IMR-90 (cell line): Measurements from ENCODE around the gene HSPB7. TPM values are rescaled to one million over a fixed set of nuclear protein-coding genes. Genes with fewer than 3 reads are reported as not detected.

ENCODE experiments used
- ATAC-seq: fragments of 200-7000 bp; cut with Tn5 transposase; 2 replicates; pipeline ENCODE4 v1.9.1; 2020; ENCODE audit warnings: low read depth, mild to moderate bottlenecking, moderate library complexity
- BruUV-seq: library from RNA; stranded (reverse); fragments of 400-500 nt; replicated peaks from 2 replicates; lab custom pipeline; 2021; lab: Mats Ljungman, UMichigan
- CTCF ChIA-PET: fragments of 300-600 bp; formaldehyde crosslinking; extraction: SDS; loops from one replicate; lab custom pipeline; 2021; ENCODE audit warnings: antibody characterized with exemption; lab: Yijun Ruan, JAX
- POLR2A ChIA-PET: fragments of 300-600 bp; sonication (Branson Sonifier 250); formaldehyde crosslinking; loops from one replicate; lab custom pipeline; 2022; ENCODE audit warnings: antibody characterized with exemption; ENCODE audit not compliant: unreplicated experiment; lab: Charles Lee
- DNase-seq: peaks from one replicate; pipeline ENCODE4 v3.0.0; 2013
- H2AFZ ChIP-seq: replicated peaks from 2 replicates; pipeline ENCODE3; 2013; ENCODE audit warnings: low read length, mild to moderate bottlenecking; ENCODE audit not compliant: poor library complexity
- H2AK5ac ChIP-seq: 2 replicates; pipeline ENCODE4 v1.6.1; 2013; ENCODE audit warnings: low read depth, low read length, inconsistent platforms
- H2AK9ac ChIP-seq: replicated peaks from 2 replicates; pipeline ENCODE3; 2013; ENCODE audit warnings: mild to moderate bottlenecking, low read depth, low read length, moderate library complexity; ENCODE audit not compliant: poor library complexity
- H2BK120ac ChIP-seq: 2 replicates; pipeline ENCODE4 v1.6.1; 2013; ENCODE audit warnings: low read depth, low read length, inconsistent platforms
- H2BK15ac ChIP-seq: 3 replicates; pipeline ENCODE4 v1.6.1; 2013; ENCODE audit warnings: low read depth, low read length, inconsistent platforms
- H2BK20ac ChIP-seq: 2 replicates; pipeline ENCODE4 v1.6.1; 2013; ENCODE audit warnings: low read depth, mild to moderate bottlenecking, inconsistent platforms, low read length, moderate library complexity
- H2BK5ac ChIP-seq: 2 replicates; pipeline ENCODE4 v1.6.1; 2013; ENCODE audit warnings: mild to moderate bottlenecking, low read depth, low read length, inconsistent platforms; ENCODE audit not compliant: poor library complexity, severe bottlenecking
- H3K14ac ChIP-seq: replicated peaks from 2 replicates; pipeline ENCODE4 v1.6.1; 2013; ENCODE audit warnings: low read depth, low read length, inconsistent platforms
- H3K18ac ChIP-seq: 2 replicates; pipeline ENCODE4 v1.6.1; 2013; ENCODE audit warnings: low read depth, low read length, control low read depth
- H3K23ac ChIP-seq: 2 replicates; pipeline ENCODE4 v1.6.1; 2013; ENCODE audit warnings: low read depth, low read length, inconsistent platforms
- H3K27ac ChIP-seq: 2 replicates; pipeline ENCODE4 v1.5.1; 2013; ENCODE audit warnings: mild to moderate bottlenecking, control low read depth, low read length; ENCODE audit not compliant: insufficient read depth
- H3K27me3 ChIP-seq: 2 replicates; pipeline ENCODE4 v1.6.1; 2013; ENCODE audit warnings: low read length; ENCODE audit not compliant: control insufficient read depth, insufficient read depth
- H3K36me3 ChIP-seq: 2 replicates; pipeline ENCODE4 v1.6.1; 2013; ENCODE audit warnings: low read length, mixed read lengths; ENCODE audit not compliant: control insufficient read depth, insufficient read depth
- H3K4ac ChIP-seq: 2 replicates; pipeline ENCODE4 v1.6.1; 2013; ENCODE audit warnings: low read depth, low read length, inconsistent platforms
- H3K4me1 ChIP-seq: 2 replicates; pipeline ENCODE4 v1.6.1; 2013; ENCODE audit warnings: low read length, mixed read lengths; ENCODE audit not compliant: control insufficient read depth, insufficient read depth
- H3K4me2 ChIP-seq: 2 replicates; pipeline ENCODE4 v1.6.1; 2013; ENCODE audit warnings: low read depth, mild to moderate bottlenecking, control low read depth, low read length, moderate library complexity
- H3K4me3 ChIP-seq: 2 replicates; pipeline ENCODE4 v1.5.1; 2013; ENCODE audit warnings: low read depth, mild to moderate bottlenecking, control low read depth, low read length, moderate library complexity; ENCODE audit not compliant: insufficient read depth
- H3K56ac ChIP-seq: 2 replicates; pipeline ENCODE4 v1.6.1; 2013; ENCODE audit warnings: low read length, inconsistent platforms; ENCODE audit not compliant: insufficient read depth; ENCODE audit errors: extremely low read depth
- H3K79me1 ChIP-seq, 2 experiments: 2 replicates each; pipeline ENCODE4 v1.6.1; 2013; ENCODE audit warnings: low read length in 2 of 2, inconsistent platforms in 1 of 2, low read depth in 1 of 2
- H3K9ac ChIP-seq: 2 replicates; pipeline ENCODE4 v1.6.1; 2013; ENCODE audit warnings: low read depth, low read length, control low read depth
- H3K9me1 ChIP-seq: 2 replicates; pipeline ENCODE4 v1.6.1; 2013; ENCODE audit warnings: low read length, inconsistent platforms; ENCODE audit not compliant: insufficient read depth
- H3K9me3 ChIP-seq: 2 replicates; pipeline ENCODE4 v1.6.1; 2013; ENCODE audit warnings: low read length; ENCODE audit not compliant: control insufficient read depth, insufficient read depth
- H4K20me1 ChIP-seq: 2 replicates; pipeline ENCODE4 v1.6.1; 2013; ENCODE audit warnings: low read length, inconsistent platforms; ENCODE audit not compliant: insufficient read depth
- H4K5ac ChIP-seq: 2 replicates; pipeline ENCODE4 v1.6.1; 2013; ENCODE audit warnings: mild to moderate bottlenecking, low read depth, low read length, control low read depth
- H4K8ac ChIP-seq, 2 experiments: 2 replicates each; pipeline ENCODE4 v1.6.1; 2013; ENCODE audit warnings: low read depth in 2 of 2, low read length in 2 of 2, control low read depth in 1 of 2, inconsistent platforms in 1 of 2
- H4K91ac ChIP-seq: 2 replicates; pipeline ENCODE4 v1.6.1; 2013; ENCODE audit warnings: low read depth, low read length, inconsistent platforms; ENCODE audit not compliant: insufficient read depth
- CEBPB ChIP-seq: IDR thresholded peaks from 2 replicates; pipeline ENCODE4 v1.6.1; 2012; ENCODE audit warnings: low read depth, low read length, improper control_type of control experiment
- CHD1 ChIP-seq: IDR thresholded peaks from 2 replicates; pipeline ENCODE4 v1.6.1; 2012; ENCODE audit warnings: low read depth, low read length, improper control_type of control experiment
- ELK1 ChIP-seq: fragments of 150-350 bp; IDR thresholded peaks from 2 replicates; pipeline ENCODE4 v1.6.1; 2016; ENCODE audit warnings: low read depth, mild to moderate bottlenecking, low read length, moderate library complexity, borderline replicate concordance
- FOS ChIP-seq: fragments of 150-350 bp; IDR thresholded peaks from 2 replicates; pipeline ENCODE4 v1.6.1; 2016; ENCODE audit warnings: low read depth, low read length
- MAFK ChIP-seq: IDR thresholded peaks from 2 replicates; pipeline ENCODE4 v1.6.1; 2012; ENCODE audit warnings: low read depth, low read length, improper control_type of control experiment
- MAZ ChIP-seq: IDR thresholded peaks from 2 replicates; pipeline ENCODE4 v1.6.1; 2012; ENCODE audit warnings: low read depth, mild to moderate bottlenecking, low read length, improper control_type of control experiment, moderate library complexity, borderline replicate concordance
- MXI1 ChIP-seq: IDR thresholded peaks from 2 replicates; pipeline ENCODE4 v1.6.1; 2012; ENCODE audit warnings: low read depth, mild to moderate bottlenecking, low read length, moderate library complexity, borderline replicate concordance
- POLR2A ChIP-seq: IDR thresholded peaks from 2 replicates; pipeline ENCODE4 v1.6.1; 2012; ENCODE audit warnings: mild to moderate bottlenecking, low read depth, low read length
- RAD21 ChIP-seq: IDR thresholded peaks from 2 replicates; pipeline ENCODE4 v1.6.1; 2012; ENCODE audit warnings: low read length, improper control_type of control experiment
- RCOR1 ChIP-seq: IDR thresholded peaks from 2 replicates; pipeline ENCODE4 v1.6.1; 2012; ENCODE audit warnings: mild to moderate bottlenecking, low read length, improper control_type of control experiment; ENCODE audit not compliant: insufficient replicate concordance
- RFX5 ChIP-seq: IDR thresholded peaks from 2 replicates; pipeline ENCODE4 v1.8.0; 2012; ENCODE audit warnings: low read depth, mild to moderate bottlenecking, low read length, moderate library complexity
- SMC3 ChIP-seq: fragments of 150-350 bp; IDR thresholded peaks from 2 replicates; pipeline ENCODE4 v1.6.1; 2016; ENCODE audit warnings: low read depth, mild to moderate bottlenecking, antibody characterized with exemption, low read length, moderate library complexity
- USF2 ChIP-seq: fragments of 150-350 bp; IDR thresholded peaks from 2 replicates; pipeline ENCODE4 v1.6.1; 2017; ENCODE audit warnings: mild to moderate bottlenecking, antibody characterized with exemption, low read length, low read depth
- WGBS, 2 experiments: methylation state at CpG; one replicate each; pipeline versions ENCODE4 v1.1.5 to v1.1.7; 2013; ENCODE audit warnings: missing lambda C conversion rate in 2 of 2; ENCODE audit not compliant: insufficient read length in 1 of 2; ENCODE audit errors: extremely low coverage in 2 of 2; 5-methylcytosine and 5-hydroxymethylcytosine counted together
- dilution Hi-C: fragments of 300-500 bp; cut with HindIII; formaldehyde crosslinking; loops from one replicate; pipeline ENCODE4 v1.14.3; 2018; ENCODE audit warnings: low sequenced_read_pairs; ENCODE audit not compliant: unreplicated experiment
- in situ Hi-C: fragments of 300-500 bp; cut with MboI; formaldehyde crosslinking; loops from 3 replicates; pipeline ENCODE4 v1.14.3; 2019; ENCODE audit warnings: low sequenced_read_pairs, inconsistent platforms, mixed read lengths
- intact Hi-C: fragments of 100-400 bp; cut with micrococcal nuclease; formaldehyde crosslinking; loops from 2 replicates; pipeline ENCODE4 v1.10.0; 2022
- polyA plus RNA-seq, 3 experiments: library from polyadenylated mRNA; depleted of rRNA; stranded (reverse); fragments of >200 nt; gene quantifications; 2 replicates each; pipeline ENCODE4 v1.2.3, GENCODE V29; 2012; ENCODE audit warnings: low replicate concordance in 1 of 3
- total RNA-seq: library from RNA; depleted of rRNA; stranded (reverse); fragments of >200 nt; gene quantifications from 2 replicates; pipeline ENCODE4 v1.2.3, GENCODE V29; 2012

HSPB7 gene
- total and polyA plus RNA-seq, 2 of the 4 experiments (the other 2 are of a cell fraction): 0.54 to 3.0 TPM

- no peak overlapping the region for H3K18ac ChIP-seq
- H2BK120ac ChIP-seq: no peak overlapping the region; the same call in 1 of the 2 replicates
- H3K4me2 ChIP-seq: no peak overlapping the region
- peaks cover 15% of the 10 kb centered on the region; the same call in 1 of the 2 replicates for H4K20me1 ChIP-seq
- H3K9ac ChIP-seq: no peak overlapping the region
- peak overlapping the region; percentile 3 for H2BK5ac ChIP-seq
- H2BK20ac ChIP-seq: no peak overlapping the region
- BruUV-seq: no TSS peak
- H3K4me1 ChIP-seq: peaks cover 15% of the 10 kb centered on the region
- no peak for ATAC-seq
- in situ Hi-C loops: no loop called here
- ChIA-PET POLR2A (no interaction called here), CTCF (interaction anchor here (1.1 kb wide), 1 partner anchor 28 kb away, joined by 3 read pairs; no protein-coding TSS in a partner anchor)
- H2BK15ac ChIP-seq: no peak overlapping the region
- H3K23ac ChIP-seq: peak overlapping the region; percentile 48; the same call in 1 of the 2 replicates
- intact Hi-C loops: no loop called here
- no peaks in the 10 kb centered on the region for H3K27me3 ChIP-seq
- peak overlapping the region; percentile 35; the same call in 1 of the 2 replicates for H2AK5ac ChIP-seq
- no peak for TF ChIP-seq CHD1
- no peak for TF ChIP-seq RFX5
- no peak for TF ChIP-seq FOS
- no peak for TF ChIP-seq USF2
- no peak for TF ChIP-seq RAD21
- no peak for TF ChIP-seq POLR2A
- no peak for TF ChIP-seq MAZ
- TF ChIP-seq RCOR1: no peak
- TF ChIP-seq ELK1: no peak
- TF ChIP-seq MXI1: no peak
- TF ChIP-seq SMC3: no peak
- TF ChIP-seq CEBPB: no peak
- TF ChIP-seq MAFK: no peak
- H2AFZ ChIP-seq: no peak overlapping the region
- no peak overlapping the region for H4K5ac ChIP-seq
- H3K27ac ChIP-seq: peak overlapping the region; percentile 24; the same call in 1 of the 2 replicates
- no peak overlapping the region for H3K56ac ChIP-seq
- H4K8ac ChIP-seq: no peak overlapping the region; a peak in 1 of 4 replicates
- H3K4me3 ChIP-seq: no peak overlapping the region
- peaks cover 21% of the 10 kb centered on the region for H3K36me3 ChIP-seq
- dilution Hi-C loops: no loop called here
- H3K79me1 ChIP-seq: peaks cover 39 to 80% of the 10 kb centered on the region in 2 experiments
- H3K14ac ChIP-seq: no peak overlapping the region
- DNase-seq: no peak
- WGBS, 2 experiments: no CpG with 5 or more reads among the region's 6 CpGs
- H3K9me3 ChIP-seq: no peaks in the 10 kb centered on the region
- H2AK9ac ChIP-seq: no peak overlapping the region
- no peak overlapping the region; the same call in 1 of the 2 replicates for H3K4ac ChIP-seq
- H4K91ac ChIP-seq: peak overlapping the region; percentile 15; the same call in 1 of the 2 replicates
- H3K9me1 ChIP-seq: peaks cover 23% of the 10 kb centered on the region
These were observed 50.9 kb downstream of the HSPB7 start for GRCh38 chr1:15966956-15967344.
